Measurements from ENCODE around the gene OTOP3. TPM values are rescaled to one million over a fixed set of nuclear protein-coding genes. Genes with fewer than 3 reads are reported as not detected.
"Not testable (repeated sequence)": the region's sequence is repeated elsewhere in the genome, so short reads cannot be mapped to it uniquely, and the experiment has no call there.

Gene OTOP3
- total RNA-seq, 1 donor from 2014 or later = not detected

GRCh38 chr17:74982663-74983313 lies 47.1 kb downstream of the OTOP3 start:
- not testable (repeated sequence) for DNase-seq (ENCODE audit: low read depth in 2 of 2)

- no peak for DNase-seq (ENCODE audit: low read depth in 2 of 2)
These were observed 50.5 kb downstream of the OTOP3 start for GRCh38 chr17:74986206-74986576.

- DNase-seq (ENCODE audit: low read depth in 2 of 2) = peak; percentile 42 to 92
These were observed 51.8 kb downstream of the OTOP3 start, which contains the start of gene CDR2L for GRCh38 chr17:74987418-74987908. TSS of gene CDR2L (plus strand) at chr17:74987632. CDS start at chr17:74988044, 412 bp downstream.

- peak in 1 of 2 donors; percentile 88 for DNase-seq (ENCODE audit: low read depth in 2 of 2)
These were observed 52.4 kb downstream of the OTOP3 start for GRCh38 chr17:74987909-74988711.

- no peak for DNase-seq (ENCODE audit: low read depth in 2 of 2)
These were observed 54.9 kb downstream of the OTOP3 start for GRCh38 chr17:74990581-74991105.

GRCh38 chr17:74992223-74992622 lies 56.5 kb downstream of the OTOP3 start:
- no peak for DNase-seq (ENCODE audit: low read depth in 2 of 2)

- no peak for DNase-seq (ENCODE audit: low read depth in 2 of 2)
These were observed 58.7 kb downstream of the OTOP3 start for GRCh38 chr17:74994440-74994839.

GRCh38 chr17:74995847-74996246 lies 60.1 kb downstream of the OTOP3 start:
- no peak for DNase-seq (ENCODE audit: low read depth in 2 of 2)

- DNase-seq (ENCODE audit: low read depth in 2 of 2) = peak in 1 of 2 donors; percentile 13
These were observed 63.1 kb downstream of the OTOP3 start for GRCh38 chr17:74998783-74999182.

- no peak for DNase-seq (ENCODE audit: low read depth in 2 of 2)
These were observed 63.8 kb downstream of the OTOP3 start for GRCh38 chr17:74999523-74999922.

Other genes with a start within 250 kb of the OTOP3 start
- not detected in 2 replicates for gene CD300LF, start 223.0 kb upstream of the OTOP3 start, total RNA-seq
- gene RAB37, start 198.6 kb upstream of the OTOP3 start, total RNA-seq = 0.13 TPM in 2 replicates
- gene NHERF1, start 187.3 kb upstream of the OTOP3 start, total RNA-seq = 5.4 and 6.8 TPM in 2 replicates
- 17.7 and 31.4 TPM in 2 replicates for gene NAT9, start 159.6 kb upstream of the OTOP3 start, total RNA-seq
- under 0.01 TPM in 1 of 2 replicates, not detected in the other for gene GRIN2C, start 76.0 kb upstream of the OTOP3 start, total RNA-seq
- gene FDXR, start 62.9 kb upstream of the OTOP3 start, total RNA-seq = 21.6 and 40.1 TPM in 2 replicates
- gene FADS6, start 42.3 kb upstream of the OTOP3 start, total RNA-seq = not detected in 2 replicates
- not detected in 2 replicates for gene USH1G, start 12.6 kb upstream of the OTOP3 start, total RNA-seq
- gene OTOP2, start 11.6 kb upstream of the OTOP3 start, total RNA-seq = not detected in 2 replicates
- 31.6 and 48.5 TPM in 2 replicates for gene HID1, start 36.9 kb downstream of the OTOP3 start, total RNA-seq
- 7.2 and 10.2 TPM in 2 replicates for gene CDR2L, start 51.7 kb downstream of the OTOP3 start, total RNA-seq
- 16.2 and 28.0 TPM in 2 replicates for gene MRPL58, start 76.8 kb downstream of the OTOP3 start, total RNA-seq
- 138 and 188 TPM in 2 replicates for gene ATP5PD, start 111.1 kb downstream of the OTOP3 start, total RNA-seq
- gene KCTD2, start 111.3 kb downstream of the OTOP3 start, total RNA-seq = 9.1 and 14.9 TPM in 2 replicates
- gene SLC16A5, start 152.1 kb downstream of the OTOP3 start, total RNA-seq = 3.9 and 4.6 TPM in 2 replicates
- gene ARMC7, start 174.1 kb downstream of the OTOP3 start, total RNA-seq = 3.9 and 6.2 TPM in 2 replicates
- gene NT5C, start 195.8 kb downstream of the OTOP3 start, total RNA-seq = 42.4 and 46.0 TPM in 2 replicates
- 87.1 and 122 TPM in 2 replicates for gene JPT1, start 218.6 kb downstream of the OTOP3 start, total RNA-seq
- 90.8 and 94.6 TPM in 2 replicates for gene SUMO2, start 247.1 kb downstream of the OTOP3 start, total RNA-seq